T-helper 2 cell treated with Interferon-gamma antibody and Interleukin-4, amounts not matched to agents 5 μg/mL and 100 μg/mL, for 36 hours (primary cell): ENCODE data around the gene ATP9B.
"Not testable (repeated sequence)": the region's sequence is repeated elsewhere in the genome, so short reads cannot be mapped to it uniquely, and the experiment has no call there.

Experiments used
- DNase-seq: peaks from one replicate; pipeline ENCODE4 v3.0.0; 2021; ENCODE audit warnings: low spot score
- H3K27ac Mint-ChIP-seq: one replicate; pipeline ENCODE4 v1.8.0; 2021; ENCODE audit warnings: mild to moderate bottlenecking, mixed read lengths
- H3K27me3 Mint-ChIP-seq: one replicate; pipeline ENCODE4 v1.8.0; 2021; ENCODE audit warnings: low read depth, mixed read lengths
- H3K36me3 Mint-ChIP-seq: one replicate; pipeline ENCODE4 v1.8.0; 2021; ENCODE audit warnings: low read depth, mixed read lengths
- H3K4me1 Mint-ChIP-seq: one replicate; pipeline ENCODE4 v1.8.0; 2021; ENCODE audit warnings: low read depth, mixed read lengths
- H3K4me3 Mint-ChIP-seq: one replicate; pipeline ENCODE4 v1.8.0; 2022; ENCODE audit warnings: mild to moderate bottlenecking, moderate library complexity, mixed read lengths
- H3K9me3 Mint-ChIP-seq: one replicate; pipeline ENCODE4 v1.8.0; 2021; ENCODE audit warnings: mixed read lengths

ATP9B gene

DNA sequence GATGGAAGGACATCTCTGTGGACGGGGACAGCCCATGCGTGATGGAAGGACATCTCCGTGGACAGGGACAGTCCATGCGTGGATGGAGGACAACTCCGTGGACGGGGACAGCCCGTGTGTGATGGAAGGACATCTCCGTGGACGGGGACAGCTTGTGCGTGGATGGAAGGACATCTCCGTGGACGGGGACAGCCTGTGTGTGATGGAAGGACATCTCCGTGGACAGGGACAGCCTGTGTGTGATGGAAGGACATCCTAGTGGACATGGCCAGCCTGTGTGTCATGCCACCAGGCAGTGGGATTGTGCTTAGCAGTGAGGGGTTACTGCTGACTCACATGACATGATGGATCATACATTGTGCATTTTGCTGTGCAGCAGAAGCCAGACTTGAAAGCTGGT lies 296.5 kb downstream of the ATP9B start:
- H3K4me3 Mint-ChIP-seq = no peak overlapping the region
- H3K9me3 Mint-ChIP-seq = no peaks in the 10 kb centered on the region
- H3K36me3 Mint-ChIP-seq = peaks cover 2% of the 10 kb centered on the region
- H3K27ac Mint-ChIP-seq = no peak overlapping the region
- H3K4me1 Mint-ChIP-seq = peaks cover 7% of the 10 kb centered on the region
- no peak for DNase-seq
- no peaks in the 10 kb centered on the region for H3K27me3 Mint-ChIP-seq

DNA sequence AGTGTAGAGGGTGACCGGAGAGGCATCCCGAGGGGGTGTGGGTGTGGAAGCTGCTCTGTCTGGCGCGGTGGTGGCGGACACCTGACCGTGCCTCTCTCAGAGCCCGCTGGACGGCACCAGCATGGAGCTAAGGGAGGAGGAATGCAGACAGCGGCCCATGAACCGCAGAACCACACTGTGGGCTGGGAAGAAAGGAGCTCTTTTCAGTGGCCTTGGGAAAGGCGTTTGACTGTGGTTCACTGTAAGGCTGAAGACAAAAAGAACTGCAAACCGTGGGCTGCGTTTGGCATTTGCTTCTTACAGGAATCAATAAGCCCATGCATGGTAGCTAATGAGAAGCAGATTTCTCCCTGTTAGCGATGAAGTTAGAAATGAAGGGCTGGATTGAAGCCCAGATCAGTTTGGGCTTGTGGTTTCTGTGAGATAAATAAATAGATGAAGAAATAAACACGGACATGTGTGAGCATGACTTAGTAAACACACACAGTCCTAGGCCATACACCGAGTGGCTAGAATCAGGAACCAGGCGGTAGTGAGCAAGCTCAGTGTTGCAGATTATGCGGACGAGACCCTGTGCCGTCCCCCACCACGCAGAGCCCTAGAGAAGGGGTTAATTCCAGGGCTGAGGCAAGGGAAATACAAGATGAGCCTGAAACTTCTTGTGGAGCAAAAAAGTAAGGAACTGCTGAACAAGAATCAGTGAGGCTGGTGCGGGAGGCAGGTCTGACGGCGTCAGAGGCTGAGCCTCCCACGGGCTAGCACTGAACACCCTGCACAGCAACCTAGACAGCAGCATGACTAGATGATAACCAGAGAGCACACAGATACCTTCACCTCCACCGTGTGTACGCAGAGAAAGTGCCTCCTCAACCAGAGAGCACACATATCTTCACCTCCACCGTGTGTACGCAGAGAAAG lies 297.2 kb downstream of the ATP9B start:
- Mint-ChIP-seq H3K27ac (no peak overlapping the region), H3K9me3 (no peaks in the 10 kb centered on the region), H3K4me1 (peaks cover 10% of the 10 kb centered on the region), H3K4me3 (no peak overlapping the region), H3K27me3 (no peaks in the 10 kb centered on the region), H3K36me3 (peaks cover 2% of the 10 kb centered on the region)
- no peak for DNase-seq

DNA sequence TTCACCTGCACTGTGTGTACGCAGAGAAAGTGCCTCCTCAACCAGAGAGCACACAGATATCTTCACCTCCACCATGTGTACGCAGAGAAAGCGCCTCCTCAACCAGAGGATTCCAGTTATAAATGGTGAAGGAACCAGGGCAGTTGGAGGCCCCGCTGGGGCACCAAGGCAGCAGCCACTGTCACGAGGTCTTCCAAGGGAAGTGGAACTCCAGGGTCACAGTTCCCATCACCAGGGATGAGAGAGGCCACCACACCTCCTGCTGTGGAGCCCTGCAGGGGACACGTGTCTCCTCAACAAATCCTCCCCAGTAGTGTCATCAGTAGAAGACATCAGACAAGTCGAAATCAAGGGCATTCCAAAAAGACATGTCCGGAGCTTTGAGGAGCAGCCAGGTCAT lies 298.3 kb downstream of the ATP9B start:
- DNase-seq = no peak
- Mint-ChIP-seq H3K4me3 (no peak overlapping the region), H3K27ac (no peak overlapping the region), H3K9me3 (no peaks in the 10 kb centered on the region), H3K36me3 (peaks cover 2% of the 10 kb centered on the region), H3K27me3 (no peaks in the 10 kb centered on the region), H3K4me1 (peaks cover 14% of the 10 kb centered on the region)

DNA sequence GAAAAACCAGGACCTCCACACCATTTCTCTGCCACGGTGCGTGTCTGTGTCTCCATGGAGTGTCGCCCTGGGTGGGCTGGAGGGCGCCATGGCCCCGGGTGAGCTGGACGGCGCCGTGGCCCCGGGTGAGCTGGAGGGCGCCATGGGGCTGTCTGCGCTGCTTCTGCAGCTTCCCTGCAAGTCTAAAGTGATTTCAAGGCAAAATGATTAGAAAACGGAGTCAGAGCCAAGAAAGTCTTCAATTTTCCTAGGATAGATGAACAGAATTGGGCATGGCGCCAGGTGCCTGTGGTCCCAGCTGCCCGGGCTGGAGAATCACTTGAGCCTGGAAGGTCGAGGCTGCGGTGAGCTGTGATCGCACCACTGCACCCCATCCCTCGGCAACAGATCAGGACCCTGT lies 298.8 kb downstream of the ATP9B start:
- Mint-ChIP-seq H3K27me3 (no peaks in the 10 kb centered on the region), H3K4me1 (peaks cover 14% of the 10 kb centered on the region), H3K36me3 (peaks cover 3% of the 10 kb centered on the region), H3K9me3 (no peaks in the 10 kb centered on the region), H3K4me3 (no peak overlapping the region), H3K27ac (no peak overlapping the region)
- no peak for DNase-seq

DNA sequence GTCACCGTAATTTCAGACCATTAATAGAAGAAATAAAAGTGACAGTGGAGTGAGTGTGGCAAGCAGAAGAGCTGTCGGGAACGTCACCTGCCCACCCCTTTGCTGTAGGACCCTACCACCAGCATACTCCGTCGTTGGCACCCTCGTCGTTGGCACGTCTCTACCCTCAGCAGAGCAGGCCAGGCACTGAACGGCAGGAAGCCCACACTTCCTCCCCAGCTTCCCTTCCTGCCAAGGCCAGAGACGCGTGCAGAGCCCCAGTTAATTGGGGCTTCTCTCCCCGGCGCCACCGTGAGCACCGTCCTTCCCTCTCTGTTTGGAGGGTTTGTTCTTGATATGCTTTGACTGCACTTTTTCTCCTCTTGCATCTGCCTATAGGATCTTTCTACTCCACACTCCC lies 299.5 kb downstream of the ATP9B start:
- Mint-ChIP-seq H3K27ac (peak overlapping the region; percentile 21), H3K9me3 (no peaks in the 10 kb centered on the region), H3K27me3 (no peaks in the 10 kb centered on the region), H3K36me3 (peaks cover 4% of the 10 kb centered on the region), H3K4me1 (peaks cover 14% of the 10 kb centered on the region), H3K4me3 (no peak overlapping the region)
- DNase-seq = no peak

DNA sequence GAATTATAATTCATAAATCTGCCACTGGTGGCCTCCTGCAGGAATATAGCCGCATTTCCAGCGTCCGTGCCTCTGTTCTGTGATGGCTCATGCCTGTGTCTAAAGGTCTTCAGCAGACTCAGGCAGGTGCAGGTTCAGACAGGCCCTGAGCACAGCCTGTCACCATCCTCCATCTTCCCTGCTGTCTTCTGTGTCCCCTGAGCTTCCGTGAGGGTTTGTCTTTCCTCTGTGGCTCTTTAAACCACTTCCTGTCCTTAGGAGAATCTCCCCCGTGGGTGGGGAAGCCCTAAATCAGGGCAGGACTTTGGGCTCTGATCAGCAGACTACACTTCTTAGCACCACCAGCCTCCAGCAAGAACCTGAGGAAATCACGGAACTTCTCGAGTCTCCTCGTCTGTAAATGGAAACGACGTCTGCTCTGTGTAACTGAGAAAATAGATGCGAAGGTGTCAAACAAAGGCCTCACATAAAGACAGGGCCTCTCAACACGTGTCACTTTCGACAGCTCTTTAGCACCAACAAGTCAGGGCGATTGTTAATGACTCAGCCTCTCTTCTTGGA lies 302.4 kb downstream of the ATP9B start:
- Mint-ChIP-seq H3K4me1 (peaks cover 14% of the 10 kb centered on the region), H3K4me3 (no peak overlapping the region), H3K27ac (peak overlapping the region; percentile 37), H3K9me3 (no peaks in the 10 kb centered on the region), H3K36me3 (peaks cover 4% of the 10 kb centered on the region), H3K27me3 (no peaks in the 10 kb centered on the region)
- DNase-seq = no peak

DNA sequence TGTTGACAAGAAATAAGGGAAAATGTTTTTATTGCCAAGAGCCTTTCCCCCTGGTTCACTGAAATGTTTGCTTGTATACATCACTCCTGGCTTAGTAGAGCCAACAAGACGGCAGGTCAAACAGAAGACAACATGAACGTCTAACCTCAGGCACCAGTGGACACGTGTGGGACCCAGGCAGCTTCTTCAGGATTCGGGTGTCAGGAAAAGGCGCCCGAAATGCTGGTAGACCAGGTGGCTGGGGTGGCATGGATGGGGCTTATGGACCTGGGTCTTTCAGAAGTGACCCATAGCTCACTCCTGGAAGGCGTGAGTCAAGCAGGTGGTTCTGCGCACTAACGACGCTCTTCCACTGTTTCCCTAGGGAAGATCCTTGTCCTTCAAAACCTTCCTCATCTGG lies 303.3 kb downstream of the ATP9B start:
- Mint-ChIP-seq H3K27me3 (no peaks in the 10 kb centered on the region), H3K4me1 (peaks cover 14% of the 10 kb centered on the region), H3K27ac (no peak overlapping the region), H3K36me3 (peaks cover 4% of the 10 kb centered on the region), H3K4me3 (no peak overlapping the region), H3K9me3 (no peaks in the 10 kb centered on the region)
- DNase-seq = no peak

DNA sequence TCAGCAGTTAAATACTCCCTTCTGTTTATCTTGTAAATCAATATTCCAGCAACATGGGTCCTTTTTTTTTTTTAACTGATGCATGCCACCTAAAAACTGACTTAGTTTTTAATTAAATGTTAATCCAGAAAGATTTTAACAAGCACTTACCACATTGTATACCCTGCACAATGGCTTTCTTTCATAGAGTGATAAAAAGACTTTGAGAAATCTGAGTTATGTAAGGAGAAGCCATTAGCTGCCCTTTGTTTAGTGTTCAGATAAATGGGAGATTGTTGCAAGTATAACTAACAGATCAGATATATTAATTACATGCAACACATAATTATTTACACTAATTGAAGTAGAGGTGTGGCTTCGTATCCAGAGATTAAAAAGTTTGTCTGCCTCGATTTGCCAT lies 303.8 kb downstream of the ATP9B start:
- H3K4me1 Mint-ChIP-seq = peaks cover 14% of the 10 kb centered on the region
- H3K27ac Mint-ChIP-seq = no peak overlapping the region
- DNase-seq = no peak
- H3K36me3 Mint-ChIP-seq = peaks cover 6% of the 10 kb centered on the region
- no peak overlapping the region for H3K4me3 Mint-ChIP-seq
- no peaks in the 10 kb centered on the region for H3K27me3 Mint-ChIP-seq
- H3K9me3 Mint-ChIP-seq = no peaks in the 10 kb centered on the region

DNA sequence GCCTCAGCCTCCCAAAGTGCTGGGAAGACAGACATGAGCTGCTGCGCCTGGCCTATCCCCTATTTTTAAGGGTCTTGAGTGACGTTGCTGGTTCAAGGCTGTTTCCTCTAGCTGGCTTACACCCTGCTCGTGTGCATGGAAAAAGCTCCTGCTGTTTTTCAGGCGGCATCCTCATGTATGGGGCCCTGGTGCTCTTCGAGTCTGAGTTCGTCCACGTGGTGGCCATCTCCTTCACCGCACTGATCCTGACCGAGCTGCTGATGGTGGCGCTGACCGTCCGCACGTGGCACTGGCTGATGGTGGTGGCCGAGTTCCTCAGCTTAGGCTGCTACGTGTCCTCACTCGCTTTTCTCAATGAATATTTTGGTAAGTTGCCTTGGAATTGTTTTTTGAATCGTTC lies 304.5 kb downstream of the ATP9B start:
- no peak for DNase-seq
- Mint-ChIP-seq H3K4me1 (peaks cover 11% of the 10 kb centered on the region), H3K36me3 (peaks cover 9% of the 10 kb centered on the region), H3K27me3 (no peaks in the 10 kb centered on the region), H3K4me3 (no peak overlapping the region), H3K27ac (no peak overlapping the region), H3K9me3 (no peaks in the 10 kb centered on the region)

DNA sequence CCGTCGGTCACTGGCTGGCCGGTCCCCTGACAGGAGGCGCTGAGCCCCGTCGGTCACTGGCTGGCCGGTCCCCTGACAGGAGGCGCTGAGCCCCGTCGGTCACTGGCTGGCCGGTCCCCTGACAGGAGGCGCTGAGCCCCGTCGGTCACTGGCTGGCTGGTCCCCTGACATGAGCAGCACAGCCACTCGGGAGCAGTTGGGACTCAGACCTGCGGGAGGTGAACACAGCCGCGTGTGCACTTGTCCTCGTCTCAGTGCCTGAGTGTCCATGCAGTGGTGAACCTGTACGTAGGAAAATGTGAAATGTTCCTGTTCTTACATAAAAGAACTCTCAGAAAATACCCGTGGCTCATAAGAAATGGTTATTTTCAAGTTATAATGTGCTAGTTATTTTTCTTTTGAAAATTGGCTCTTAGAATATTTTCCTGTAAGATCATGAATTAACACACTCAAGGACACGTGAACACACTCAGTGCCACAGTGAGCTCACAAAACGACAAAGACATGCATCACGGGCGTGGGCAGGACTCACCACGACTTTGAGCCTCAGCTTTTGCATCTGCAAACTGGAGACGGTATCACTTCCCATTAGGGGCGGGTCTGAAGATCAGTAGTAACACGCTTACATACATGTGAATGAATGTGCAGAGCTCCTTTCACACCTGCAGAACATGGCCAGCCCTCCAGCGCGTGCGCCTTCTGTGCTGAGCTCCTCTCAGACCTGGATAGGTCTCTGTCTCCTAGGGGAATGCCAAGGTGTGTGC lies 305.4 kb downstream of the ATP9B start:
- no peaks in the 10 kb centered on the region for H3K27me3 Mint-ChIP-seq
- H3K4me1 Mint-ChIP-seq = peaks cover 13% of the 10 kb centered on the region
- H3K27ac Mint-ChIP-seq = no peak overlapping the region
- no peak overlapping the region for H3K4me3 Mint-ChIP-seq
- H3K9me3 Mint-ChIP-seq = no peaks in the 10 kb centered on the region
- H3K36me3 Mint-ChIP-seq = peaks cover 11% of the 10 kb centered on the region
- no peak for DNase-seq

DNA sequence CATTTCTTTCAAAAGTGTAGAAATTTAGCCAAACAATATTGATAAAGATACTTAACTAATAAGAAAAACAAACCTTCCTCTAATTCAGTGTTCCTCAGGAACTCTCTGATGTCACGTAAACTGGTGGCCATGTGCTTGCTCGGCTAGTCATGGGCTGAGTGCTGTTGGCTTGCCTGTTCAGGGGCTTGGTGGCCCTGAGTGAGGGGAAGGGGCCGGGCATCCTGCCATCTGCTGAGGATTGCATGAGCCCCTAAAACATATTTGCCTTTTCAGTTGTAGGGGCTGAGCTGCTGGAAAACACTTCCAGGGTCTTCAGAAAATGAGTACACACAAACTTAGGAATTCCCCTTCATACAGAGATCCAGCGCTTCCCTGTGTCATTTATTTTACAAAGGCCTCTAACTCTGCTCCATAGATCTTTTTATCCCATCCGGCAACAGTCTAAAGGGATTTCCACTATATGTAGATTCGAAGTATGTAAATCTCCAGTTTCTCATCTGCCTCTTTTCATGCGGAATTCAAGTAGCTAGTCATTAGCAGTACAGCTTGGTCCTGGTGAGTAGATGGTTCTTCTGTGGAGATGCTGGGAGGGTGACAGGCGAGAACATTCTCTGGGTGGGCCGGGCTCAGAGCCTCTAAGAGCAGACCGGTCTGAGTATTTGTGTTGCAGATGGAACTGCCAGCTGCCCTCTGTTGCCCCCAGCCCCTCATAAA lies 306.4 kb downstream of the ATP9B start:
- H3K4me1 Mint-ChIP-seq = peaks cover 13% of the 10 kb centered on the region
- H3K4me3 Mint-ChIP-seq = no peak overlapping the region
- H3K36me3 Mint-ChIP-seq = peaks cover 9% of the 10 kb centered on the region
- no peak for DNase-seq
- H3K27me3 Mint-ChIP-seq = no peaks in the 10 kb centered on the region
- H3K27ac Mint-ChIP-seq = no peak overlapping the region
- no peaks in the 10 kb centered on the region for H3K9me3 Mint-ChIP-seq

DNA sequence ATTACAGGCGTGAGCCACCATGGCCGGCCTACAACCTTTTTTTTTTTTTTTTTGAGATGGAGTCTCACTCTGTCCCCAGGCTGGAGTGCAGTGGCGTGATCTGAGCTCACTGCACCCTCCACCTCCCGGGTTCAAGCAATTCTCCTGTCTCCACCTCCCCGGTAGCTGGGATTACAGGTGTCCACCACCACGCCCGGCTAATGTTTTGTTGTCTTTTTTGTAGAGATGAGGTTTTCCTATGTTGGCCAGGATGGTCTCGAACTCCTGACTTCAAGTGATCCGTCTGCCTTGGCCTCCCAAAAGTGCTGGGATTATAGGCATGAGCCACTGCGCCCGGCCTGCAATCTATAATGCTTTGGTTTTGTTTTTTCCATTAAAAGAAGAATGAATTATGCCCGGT lies 307.5 kb downstream of the ATP9B start:
- not testable (repeated sequence) for DNase-seq, H3K4me3 Mint-ChIP-seq, H3K27me3 Mint-ChIP-seq, H3K9me3 Mint-ChIP-seq, H3K27ac Mint-ChIP-seq, H3K36me3 Mint-ChIP-seq, H3K4me1 Mint-ChIP-seq

DNA sequence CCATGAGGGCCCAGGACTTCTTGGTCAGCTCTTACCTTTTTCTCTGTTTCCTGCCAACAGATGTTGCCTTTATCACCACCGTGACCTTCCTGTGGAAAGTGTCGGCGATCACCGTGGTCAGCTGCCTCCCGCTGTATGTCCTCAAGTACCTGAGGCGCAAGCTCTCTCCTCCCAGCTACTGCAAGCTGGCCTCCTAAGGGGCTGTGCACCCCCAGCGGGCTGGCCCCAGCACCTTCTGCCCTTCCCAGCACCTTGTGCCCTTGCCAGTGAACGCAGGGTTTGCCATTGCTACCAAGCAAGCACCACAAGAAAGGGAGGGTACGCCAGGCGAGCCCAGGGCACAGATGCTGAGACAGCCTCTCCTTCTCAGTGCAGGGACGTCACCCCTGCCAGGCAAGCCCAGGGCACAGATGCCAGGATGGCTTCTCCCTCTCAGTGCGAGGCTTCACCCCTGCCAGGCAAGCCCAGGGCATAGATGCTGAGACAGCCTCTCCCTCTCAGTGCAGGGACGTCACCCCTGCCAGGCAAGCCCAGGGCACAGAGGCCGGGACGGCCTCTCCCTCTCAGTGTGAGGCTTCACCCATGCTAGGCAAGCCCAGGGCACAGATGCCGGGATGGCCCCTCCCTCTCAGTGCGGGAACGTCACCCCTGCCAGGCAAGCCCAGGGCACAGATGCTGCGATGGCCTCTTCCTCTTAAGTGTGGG lies 308.1 kb downstream of the ATP9B start:
- Mint-ChIP-seq H3K27me3 (no peaks in the 10 kb centered on the region), H3K36me3 (peaks cover 9% of the 10 kb centered on the region), H3K27ac (no peak overlapping the region), H3K9me3 (no peaks in the 10 kb centered on the region), H3K4me3 (no peak overlapping the region), H3K4me1 (peaks cover 5% of the 10 kb centered on the region)
- DNase-seq = no peak
